ENCODE results near the gene SKIC8.
A peak's percentile ranks its signal among the peaks of the same experiment; 100 is the strongest.

SKIC8 gene

DNA sequence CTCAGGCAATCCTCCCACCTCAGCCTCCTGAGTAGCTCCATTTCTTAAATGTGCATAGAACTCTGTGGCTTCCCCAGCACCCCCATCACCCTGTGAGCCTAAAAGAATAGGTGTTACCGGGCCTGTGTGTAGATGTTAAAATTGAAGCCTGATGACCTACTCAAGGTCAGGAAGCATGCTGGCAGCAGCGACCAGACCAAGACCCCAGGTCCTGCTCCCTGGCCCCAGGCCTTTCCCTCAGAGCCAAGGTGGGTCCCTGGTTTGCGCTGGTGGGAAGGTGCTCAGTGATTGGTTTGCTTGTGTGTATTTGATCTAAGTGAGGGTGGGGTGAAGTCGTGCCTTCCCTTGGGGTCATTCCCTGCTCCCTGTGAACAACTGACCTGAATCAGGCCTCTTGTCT, 22.4 kb upstream of the SKIC8 start:
- DNase-seq (ENCODE audit: low spot score), result no peak

DNA sequence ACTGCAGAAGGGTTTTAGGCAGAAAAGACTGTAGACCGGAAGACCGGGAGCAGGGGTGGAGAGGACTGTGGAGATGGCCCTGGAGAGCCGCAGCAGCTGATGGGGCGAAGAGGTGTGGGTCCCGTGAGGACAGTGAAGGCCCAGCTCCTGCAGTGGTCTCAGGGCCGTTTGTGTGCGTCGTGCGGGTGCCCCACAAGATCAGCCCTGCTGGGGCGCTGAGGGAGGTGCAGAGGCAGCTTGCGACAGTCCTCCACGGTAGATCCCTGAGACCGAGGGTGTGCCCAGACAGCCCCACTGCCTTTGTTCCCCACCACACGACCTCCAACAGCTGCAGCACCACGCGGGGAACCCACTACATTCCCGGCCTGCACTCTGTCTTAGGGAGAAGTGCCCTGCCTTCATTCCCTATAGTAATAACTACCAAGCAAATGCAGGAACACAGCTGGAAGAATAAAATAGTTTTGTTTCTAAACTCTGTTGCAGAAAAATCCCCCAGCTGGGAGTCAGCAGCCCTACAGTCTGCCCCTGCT, 21.7 kb upstream of the SKIC8 start:
- DNase-seq (ENCODE audit: low spot score), result no peak

DNA sequence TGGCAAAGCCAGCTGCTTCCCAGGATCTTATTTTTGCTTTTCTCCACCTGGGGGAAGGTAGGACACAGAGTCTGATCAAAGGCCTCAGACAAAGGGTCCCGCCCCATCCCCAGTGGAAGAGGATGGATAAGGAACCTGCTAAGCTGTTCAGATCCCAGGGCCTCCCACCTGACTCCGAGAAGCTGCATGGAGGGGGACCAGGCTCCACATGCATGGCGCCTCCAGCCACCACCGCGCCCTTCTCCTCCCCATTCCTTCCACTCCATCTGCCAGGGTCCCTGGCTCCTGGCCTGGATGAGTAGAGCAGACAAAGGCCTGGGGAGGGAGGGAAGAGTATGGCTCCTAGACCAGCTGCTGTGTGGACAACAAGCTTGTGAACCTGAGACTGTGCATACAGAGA, 20.8 kb upstream of the SKIC8 start:
- DNase-seq (ENCODE audit: low spot score), result no peak

DNA sequence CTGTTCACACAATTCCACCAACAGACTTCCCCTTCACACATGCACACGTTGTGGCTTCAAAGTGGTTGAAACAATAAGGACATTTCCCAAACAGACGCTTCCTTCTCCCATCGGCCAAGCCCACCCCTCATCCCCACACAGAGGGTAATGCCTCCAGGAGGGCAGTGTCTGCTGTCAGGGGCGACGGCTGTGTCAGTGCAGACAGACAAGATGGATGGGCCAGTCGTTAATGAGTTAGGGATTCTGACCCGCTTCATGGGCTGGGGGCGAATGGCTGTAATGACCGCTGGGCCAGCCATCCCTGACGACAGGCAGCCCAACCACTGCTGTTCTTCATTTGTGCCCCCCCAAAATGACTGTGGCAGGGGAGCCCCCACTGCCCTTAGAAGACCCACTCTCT, 20.2 kb upstream of the SKIC8 start:
- DNase-seq (ENCODE audit: low spot score), result no peak

DNA sequence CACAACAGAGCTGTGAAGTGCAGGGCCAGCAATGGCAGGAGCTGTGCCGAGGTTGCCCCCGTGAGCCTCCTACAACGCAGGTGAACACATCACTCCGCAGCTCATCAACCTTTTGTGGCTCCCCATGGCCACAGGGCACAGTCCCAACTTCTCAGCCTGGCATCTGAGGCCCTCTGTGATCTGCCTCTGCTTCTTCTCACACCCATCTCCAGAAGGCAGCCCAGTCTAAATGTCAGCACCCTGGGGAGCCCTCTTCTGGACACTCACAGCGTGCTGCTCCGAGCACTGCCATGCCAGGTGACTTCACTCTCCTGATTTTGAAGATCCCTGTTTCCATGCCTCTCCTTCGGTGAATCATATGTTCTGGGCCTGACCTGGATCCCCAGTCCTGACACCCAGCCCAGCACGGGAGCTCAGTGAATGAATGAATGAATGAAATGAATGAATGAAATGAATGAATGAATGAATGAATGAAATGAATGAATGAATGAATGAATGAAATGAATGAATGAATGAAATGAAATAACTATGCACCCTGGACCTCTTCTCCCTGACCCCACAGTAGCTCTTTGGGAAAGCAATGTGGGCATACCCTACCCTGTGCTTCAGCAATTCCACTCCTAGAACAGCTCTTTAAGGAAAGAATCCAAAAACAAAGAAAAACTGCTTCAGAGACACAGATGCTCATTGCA, 17.9 kb upstream of the SKIC8 start:
- no peak for DNase-seq (ENCODE audit: low spot score)

GRCh38 chr15:78316283-78317083, 17.1 kb upstream of the SKIC8 start:
- no peak for DNase-seq (ENCODE audit: low spot score)

DNA sequence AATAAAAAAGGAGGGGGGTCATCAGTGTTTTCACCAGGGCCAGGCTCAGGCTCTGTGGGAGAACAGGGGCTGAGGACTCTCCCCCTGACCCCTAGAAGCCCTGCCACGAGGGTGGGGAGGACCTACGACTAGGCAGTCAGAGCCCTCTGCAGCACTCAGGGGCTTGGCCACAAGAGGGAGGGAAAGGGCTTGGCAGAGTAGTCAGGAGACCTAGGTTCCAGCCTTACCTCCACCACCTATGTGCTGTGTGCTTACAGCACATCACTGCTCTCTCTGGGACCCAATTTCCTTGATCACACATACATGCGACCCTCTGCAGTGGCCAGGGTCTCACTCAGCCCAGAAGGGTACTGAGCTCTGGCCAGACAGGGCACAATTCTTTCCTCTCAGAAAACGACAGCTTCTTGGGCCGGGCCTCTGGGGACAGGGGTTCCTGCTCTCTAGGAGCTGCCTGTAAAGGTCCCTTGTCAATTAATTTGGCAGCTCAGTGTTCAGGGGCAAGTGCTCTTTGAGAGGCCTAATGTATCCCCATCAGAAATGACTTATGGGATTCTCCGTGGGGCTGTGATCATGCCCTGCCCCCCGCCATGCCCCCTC, 16.4 kb upstream of the SKIC8 start:
- DNase-seq (ENCODE audit: low spot score), result no peak

- DNase-seq (ENCODE audit: low spot score), result no peak
These were observed 14.8 kb upstream of the SKIC8 start for GRCh38 chr15:78314181-78314581.

- no peak for DNase-seq (ENCODE audit: low spot score)
These were observed 14.0 kb upstream of the SKIC8 start for GRCh38 chr15:78313383-78313782.

DNA sequence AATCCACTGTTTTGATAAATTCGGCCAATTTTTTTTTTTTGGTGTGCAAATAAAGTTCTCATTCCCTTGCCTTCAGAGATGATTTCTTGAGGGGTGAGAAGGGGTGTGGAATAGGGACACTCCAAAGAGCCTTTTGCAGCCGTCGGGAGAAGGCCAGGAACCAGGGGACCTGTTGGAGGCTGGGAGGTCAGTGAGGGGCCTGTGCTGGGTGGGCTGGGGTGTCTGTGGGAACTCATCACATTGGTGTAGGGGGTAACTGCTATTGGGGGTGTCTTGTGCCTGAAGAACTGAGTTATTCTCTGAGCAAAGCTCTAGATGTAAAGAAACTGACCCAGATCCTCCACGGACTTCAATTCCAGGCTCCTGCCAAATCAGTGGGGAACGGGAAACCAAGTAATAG, 13.5 kb upstream of the SKIC8 start:
- DNase-seq (ENCODE audit: low spot score), result no peak

DNA sequence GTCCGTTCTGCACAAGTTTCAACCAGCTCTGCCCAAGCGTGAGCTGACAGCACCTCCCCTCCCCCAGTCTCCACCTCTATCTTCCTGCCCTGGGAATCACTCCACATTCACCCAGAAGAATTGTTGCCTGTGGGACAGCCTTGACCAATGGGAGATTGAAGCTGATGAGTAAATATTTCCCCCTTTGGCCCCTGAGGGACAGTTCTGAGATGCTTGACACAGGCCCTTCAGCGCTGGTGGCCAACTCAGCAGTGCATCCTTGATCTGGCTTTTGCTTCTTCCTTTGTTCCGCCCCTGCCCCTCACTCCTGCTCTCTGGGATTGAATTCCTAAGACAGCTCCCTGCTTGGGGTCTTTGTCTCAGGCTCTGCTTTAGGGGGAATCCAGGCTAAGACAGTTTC, 13.1 kb upstream of the SKIC8 start:
- no peak for DNase-seq (ENCODE audit: low spot score)

- no peak for DNase-seq (ENCODE audit: low spot score)
These were observed 11.9 kb upstream of the SKIC8 start for GRCh38 chr15:78311292-78311691.

GRCh38 chr15:78308422-78309032, 9.1 kb upstream of the SKIC8 start:
- peak; percentile 80 for DNase-seq (ENCODE audit: low spot score)

DNA sequence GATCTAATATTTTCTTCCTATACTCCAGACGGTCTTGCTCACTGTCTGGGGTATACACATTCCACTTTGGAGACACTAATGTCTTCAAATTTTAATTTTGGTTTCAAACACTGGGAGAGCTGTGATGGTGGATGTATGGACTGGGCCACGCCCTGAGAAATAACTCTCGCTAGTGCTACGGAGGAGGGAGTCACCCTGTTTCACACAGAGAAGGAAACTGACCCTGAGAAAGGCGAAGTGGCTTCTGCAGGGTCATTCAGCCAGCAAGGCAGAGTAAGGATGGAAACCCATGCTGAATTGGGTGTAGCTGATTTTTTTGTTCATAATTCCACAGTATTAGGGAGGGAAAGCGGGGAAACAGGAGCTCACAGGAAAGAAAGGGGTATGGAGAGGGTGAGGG, 8.6 kb upstream of the SKIC8 start:
- no peak for DNase-seq (ENCODE audit: low spot score)

DNA sequence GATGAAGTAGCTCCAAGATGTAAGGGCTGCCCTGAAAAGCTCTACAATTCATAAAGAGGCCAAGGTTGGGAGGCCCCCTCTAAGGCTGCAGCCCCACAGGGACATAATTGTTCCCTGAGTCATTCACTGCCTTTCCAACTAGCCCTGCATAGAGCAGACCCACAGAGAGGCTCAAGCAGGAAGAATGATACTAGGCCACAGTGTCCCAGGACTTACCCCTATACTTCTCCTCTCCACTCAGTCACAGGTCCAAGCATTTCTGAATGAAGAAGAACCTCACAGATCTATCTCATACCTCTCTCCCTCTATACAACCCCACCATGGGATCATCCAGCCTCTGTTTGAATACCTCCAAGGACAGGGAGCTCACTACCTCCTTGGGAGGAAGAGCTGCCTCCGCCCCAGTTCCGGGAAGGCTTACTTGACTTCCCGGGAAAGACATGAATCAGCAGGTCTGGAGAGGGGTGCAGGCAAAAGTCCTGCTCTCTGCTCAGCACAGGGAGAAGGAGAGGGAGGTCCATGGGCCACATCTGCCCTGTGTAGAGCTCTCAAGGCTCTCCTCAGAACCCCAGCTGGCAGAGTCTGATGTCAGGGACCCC, 6.9 kb upstream of the SKIC8 start:
- DNase-seq (ENCODE audit: low spot score), result peak; percentile 51

DNA sequence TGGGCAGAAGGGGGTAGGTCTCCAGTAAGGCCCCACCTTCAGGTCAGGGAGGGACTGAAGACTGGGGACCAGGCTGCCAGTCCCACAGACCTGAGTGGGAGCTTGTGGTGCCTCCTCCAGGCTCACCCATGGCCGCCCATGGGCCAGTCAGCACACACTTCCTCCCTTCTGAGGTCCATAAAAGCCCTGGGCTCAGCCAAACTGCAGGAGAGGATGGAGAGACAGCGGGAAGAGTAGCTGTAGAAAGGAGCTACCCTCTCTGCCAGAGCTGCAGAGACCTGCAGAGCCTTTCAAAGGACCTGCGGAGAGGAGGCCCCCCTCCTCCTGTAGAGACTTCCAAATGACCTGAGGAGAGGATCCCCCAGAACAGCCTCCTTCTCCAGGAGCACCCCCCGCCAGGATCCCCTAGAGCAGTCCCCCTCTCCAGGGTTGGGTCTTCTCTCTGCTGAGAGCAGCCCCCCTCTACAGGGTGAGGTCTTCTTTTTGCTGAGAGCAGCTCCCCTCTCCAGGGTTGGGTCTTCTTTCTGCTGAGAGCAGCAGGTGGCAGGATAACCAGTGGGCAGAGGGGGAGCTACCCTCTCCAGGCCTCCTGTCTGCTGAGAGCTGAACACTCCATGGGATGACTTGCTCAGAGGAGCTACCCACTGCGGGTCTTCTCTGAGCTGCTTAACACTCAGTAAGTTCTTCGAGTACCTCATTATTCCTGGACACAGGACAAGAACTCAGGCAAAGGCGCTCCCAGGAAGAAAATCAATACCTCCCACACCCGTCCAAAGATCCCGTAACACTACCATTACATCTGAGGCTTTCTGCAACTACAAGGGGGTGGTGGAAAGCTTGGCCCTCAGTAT, 5.0 kb upstream of the SKIC8 start:
- DNase-seq (ENCODE audit: low spot score), result no peak

DNA sequence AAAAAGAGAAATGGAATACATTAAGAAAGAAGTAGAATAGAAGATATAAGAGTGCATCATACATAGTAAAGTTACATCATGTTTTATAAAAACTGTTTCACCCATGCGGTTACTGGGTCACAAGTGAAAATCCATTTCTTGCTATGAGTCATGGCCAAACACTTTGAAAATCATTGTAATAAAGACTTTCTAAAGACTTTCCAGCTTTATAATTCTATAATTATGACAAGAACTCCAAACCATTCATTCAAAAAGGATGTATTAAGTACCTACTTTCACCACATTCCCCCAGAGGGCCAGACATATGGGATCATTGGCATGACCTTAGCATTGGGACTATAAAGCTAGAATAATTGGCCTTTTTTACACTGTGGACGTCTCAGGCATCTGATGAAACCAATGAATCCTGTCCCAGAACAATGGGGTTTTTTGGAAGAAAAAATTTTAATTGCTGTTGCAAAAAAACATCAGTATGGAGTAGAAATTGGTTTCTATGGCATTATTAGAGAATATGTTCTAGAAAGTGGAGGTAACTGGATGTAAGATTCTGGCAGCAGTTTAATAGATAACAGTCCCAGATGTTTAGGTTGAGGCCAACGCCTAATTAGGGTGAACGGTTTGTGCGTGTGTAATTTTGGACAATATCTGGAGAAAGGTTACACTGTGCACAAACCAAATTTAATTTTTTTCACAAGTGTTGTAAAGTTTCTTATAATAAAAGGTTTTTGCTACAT, 3.3 kb upstream of the SKIC8 start:
- no peak for DNase-seq (ENCODE audit: low spot score)

DNA sequence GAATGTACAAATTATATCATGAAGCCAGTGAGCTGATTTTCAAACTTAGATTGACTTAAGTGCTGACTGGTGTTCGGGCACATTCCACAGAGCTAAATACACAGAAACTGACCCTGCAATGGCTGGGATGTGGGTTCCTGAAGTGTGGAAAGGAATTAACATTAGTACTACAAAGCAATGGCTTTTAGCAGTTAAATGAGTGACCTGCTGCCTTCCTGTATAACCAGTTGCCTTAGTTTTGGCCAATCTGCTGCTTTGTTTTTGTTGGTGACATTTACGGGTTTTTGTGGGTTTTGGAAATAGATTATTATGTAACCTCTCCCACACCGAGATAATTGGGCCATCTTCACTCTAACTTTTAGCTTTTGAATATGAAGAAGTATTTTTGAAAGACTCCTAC, 2.4 kb upstream of the SKIC8 start:
- DNase-seq (ENCODE audit: low spot score), result no peak

DNA sequence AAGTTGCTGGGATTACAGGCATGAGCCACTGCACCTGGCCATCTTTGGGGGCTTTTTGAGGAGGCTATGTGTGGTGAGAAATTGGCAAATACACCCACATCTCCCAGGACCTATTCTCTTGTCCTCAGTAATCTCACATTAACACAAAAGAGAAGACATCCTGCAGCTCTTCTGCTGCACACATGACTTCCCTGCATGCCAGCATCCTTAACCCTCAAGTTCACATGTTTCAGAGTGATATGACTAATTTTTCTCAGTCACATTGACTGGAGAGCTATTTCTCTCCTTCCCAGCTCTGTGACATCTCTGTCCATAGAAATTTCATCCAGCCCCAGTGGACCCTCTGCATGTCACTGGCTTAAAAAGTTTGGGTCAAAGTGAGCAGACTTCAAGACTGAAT, 1.9 kb upstream of the SKIC8 start:
- no peak for DNase-seq (ENCODE audit: low spot score)

DNA sequence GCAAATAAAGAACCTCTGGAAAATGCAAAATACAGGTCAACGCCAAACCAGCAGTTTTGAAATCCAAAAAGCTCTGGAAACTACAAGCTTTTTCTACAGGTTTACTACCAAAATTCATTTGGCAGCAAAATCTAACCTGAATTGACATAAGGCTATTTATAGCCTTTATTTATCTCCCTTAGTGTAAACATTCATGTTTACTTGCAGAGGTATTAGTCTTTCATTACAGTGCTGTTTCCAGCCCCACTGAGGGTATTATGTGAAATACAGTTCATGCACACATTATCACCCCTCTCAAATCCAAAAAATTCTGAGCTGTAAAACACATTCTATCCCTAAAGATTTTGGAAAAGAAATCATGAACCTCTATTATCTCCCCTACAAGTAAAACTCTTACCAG, 7.2 kb downstream of the SKIC8 start:
- DNase-seq (ENCODE audit: low spot score), result no peak

GRCh38 chr15:78291698-78292097, 7.7 kb downstream of the SKIC8 start:
- no peak for DNase-seq (ENCODE audit: low spot score)

All from AG08396 (cell line).